Measurements from ENCODE around the gene SLC10A2. TPM values are rescaled to one million over a fixed set of nuclear protein-coding genes. Genes with fewer than 3 reads are reported as not detected.
"Not testable (repeated sequence)": the region's sequence is repeated elsewhere in the genome, so short reads cannot be mapped to it uniquely, and the experiment has no call there.

SLC10A2 gene
- not detected for total RNA-seq

DNA sequence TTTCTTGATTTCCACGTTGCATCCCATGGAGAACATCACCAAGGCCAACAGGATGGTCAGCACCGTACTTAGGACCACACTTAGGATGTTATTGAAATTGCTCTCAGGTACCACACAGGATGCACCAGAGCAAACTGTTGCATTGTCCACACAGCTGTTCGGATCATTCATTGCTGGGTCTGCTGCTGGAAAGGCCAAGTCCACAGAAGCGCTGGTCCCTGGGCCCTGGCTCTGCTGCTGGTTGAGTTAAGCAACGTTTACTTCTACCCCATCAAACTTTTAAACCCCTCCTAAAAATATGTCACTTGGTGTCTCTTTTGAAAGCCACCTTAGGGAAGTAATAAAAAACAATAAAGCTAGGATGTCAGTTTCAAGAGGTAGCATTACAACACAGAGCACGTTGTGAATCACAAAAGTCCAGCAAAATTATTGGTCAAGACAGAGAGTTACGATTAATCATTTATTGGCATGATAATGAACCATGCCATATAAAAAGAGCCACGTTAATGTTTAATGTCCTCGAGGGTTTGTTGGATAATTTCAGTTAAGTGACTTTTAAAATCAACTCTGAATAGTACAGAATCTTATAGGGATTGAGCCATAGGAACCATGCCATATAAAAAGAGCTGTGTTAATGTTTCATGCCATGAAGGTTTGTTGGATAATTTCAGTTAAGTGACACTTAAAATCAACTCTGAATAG is at the start of gene SLC10A2:
Gene SLC10A2, minus strand, starts transcription at position 339 of the 702 bp plus-strand sequence. Its CDS starts 168 bp downstream, at position 171.
- H3K27me3 ChIP-seq (ENCODE audit: insufficient read depth, low read length): no peaks in the 10 kb centered on the region

GRCh38 chr13:103107580-103107979 is 41.4 kb upstream of the SLC10A2 start:
- Histone ChIP-seq H3K4me3 (ENCODE audit: low read length) (no peak overlapping the region), H3K27me3 (ENCODE audit: insufficient read depth, low read length) (no peaks in the 10 kb centered on the region), H3K4me1 (ENCODE audit: insufficient read depth, low read length) (no peaks in the 10 kb centered on the region), H3K9me3 (ENCODE audit: low read depth, low read length) (no peaks in the 10 kb centered on the region)

More for the DNA sequence above, at the start of gene SLC10A2:
- no peaks in the 10 kb centered on the region for H3K9me3 ChIP-seq (ENCODE audit: low read depth, low read length)
- H3K4me3 ChIP-seq (ENCODE audit: low read length): no peak within 1 kb of the TSS
- no peaks in the 10 kb centered on the region for H3K4me1 ChIP-seq (ENCODE audit: insufficient read depth, low read length)

GRCh38 chr13:103104340-103104739 is 38.1 kb upstream of the SLC10A2 start:
- H3K27me3 ChIP-seq (ENCODE audit: insufficient read depth, low read length): no peaks in the 10 kb centered on the region
- no peaks in the 10 kb centered on the region for H3K9me3 ChIP-seq (ENCODE audit: low read depth, low read length)

GRCh38 chr13:103103456-103103855 is 37.2 kb upstream of the SLC10A2 start:
- not testable (repeated sequence) for H3K4me1 ChIP-seq (ENCODE audit: insufficient read depth, low read length); H3K9me3 ChIP-seq (ENCODE audit: low read depth, low read length); H3K27me3 ChIP-seq (ENCODE audit: insufficient read depth, low read length); H3K4me3 ChIP-seq (ENCODE audit: low read length)

More at GRCh38 chr13:103104340-103104739, 38.1 kb upstream of the SLC10A2 start:
- H3K4me3 ChIP-seq (ENCODE audit: low read length): no peak overlapping the region
- no peaks in the 10 kb centered on the region for H3K4me1 ChIP-seq (ENCODE audit: insufficient read depth, low read length)

- H3K9me3 ChIP-seq (ENCODE audit: low read depth, low read length): no peaks in the 10 kb centered on the region
- no peaks in the 10 kb centered on the region for H3K27me3 ChIP-seq (ENCODE audit: insufficient read depth, low read length)
- no peak overlapping the region for H3K4me3 ChIP-seq (ENCODE audit: low read length)
- H3K4me1 ChIP-seq (ENCODE audit: insufficient read depth, low read length): no peaks in the 10 kb centered on the region
These were observed 36.3 kb upstream of the SLC10A2 start for GRCh38 chr13:103102482-103102881.

GRCh38 chr13:103101901-103102300 is 35.7 kb upstream of the SLC10A2 start:
- Histone ChIP-seq H3K4me3 (ENCODE audit: low read length) (no peak overlapping the region), H3K9me3 (ENCODE audit: low read depth, low read length) (no peaks in the 10 kb centered on the region), H3K4me1 (ENCODE audit: insufficient read depth, low read length) (no peaks in the 10 kb centered on the region), H3K27me3 (ENCODE audit: insufficient read depth, low read length) (no peaks in the 10 kb centered on the region)

DNA sequence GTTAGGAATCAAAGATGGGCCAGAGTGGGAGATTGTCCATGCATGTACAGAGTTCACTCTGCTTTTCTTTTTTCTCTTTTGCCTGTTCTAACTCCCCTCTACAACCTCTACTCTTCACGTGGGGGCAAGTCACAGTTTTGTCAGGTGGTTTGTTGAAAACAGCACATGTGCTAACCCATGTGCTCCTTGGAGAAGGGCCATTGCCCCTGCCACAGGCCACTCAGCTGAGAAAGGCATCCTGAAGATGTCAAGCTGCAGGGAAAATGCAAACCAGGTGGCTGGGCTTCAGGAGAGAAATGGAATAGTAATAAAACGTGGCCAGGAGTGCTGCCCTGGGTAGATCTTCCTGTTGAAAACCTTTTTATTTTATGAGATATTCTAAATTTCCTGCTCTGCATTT is 35.3 kb upstream of the SLC10A2 start:
- H3K27me3 ChIP-seq (ENCODE audit: insufficient read depth, low read length): no peaks in the 10 kb centered on the region
- no peaks in the 10 kb centered on the region for H3K9me3 ChIP-seq (ENCODE audit: low read depth, low read length)
- H3K4me1 ChIP-seq (ENCODE audit: insufficient read depth, low read length): no peaks in the 10 kb centered on the region
- no peak overlapping the region for H3K4me3 ChIP-seq (ENCODE audit: low read length)

- H3K4me1 ChIP-seq (ENCODE audit: insufficient read depth, low read length): no peaks in the 10 kb centered on the region
- no peaks in the 10 kb centered on the region for H3K9me3 ChIP-seq (ENCODE audit: low read depth, low read length)
- no peak overlapping the region for H3K4me3 ChIP-seq (ENCODE audit: low read length)
- H3K27me3 ChIP-seq (ENCODE audit: insufficient read depth, low read length): no peaks in the 10 kb centered on the region
These were observed 34.6 kb upstream of the SLC10A2 start for GRCh38 chr13:103100830-103101229.

DNA sequence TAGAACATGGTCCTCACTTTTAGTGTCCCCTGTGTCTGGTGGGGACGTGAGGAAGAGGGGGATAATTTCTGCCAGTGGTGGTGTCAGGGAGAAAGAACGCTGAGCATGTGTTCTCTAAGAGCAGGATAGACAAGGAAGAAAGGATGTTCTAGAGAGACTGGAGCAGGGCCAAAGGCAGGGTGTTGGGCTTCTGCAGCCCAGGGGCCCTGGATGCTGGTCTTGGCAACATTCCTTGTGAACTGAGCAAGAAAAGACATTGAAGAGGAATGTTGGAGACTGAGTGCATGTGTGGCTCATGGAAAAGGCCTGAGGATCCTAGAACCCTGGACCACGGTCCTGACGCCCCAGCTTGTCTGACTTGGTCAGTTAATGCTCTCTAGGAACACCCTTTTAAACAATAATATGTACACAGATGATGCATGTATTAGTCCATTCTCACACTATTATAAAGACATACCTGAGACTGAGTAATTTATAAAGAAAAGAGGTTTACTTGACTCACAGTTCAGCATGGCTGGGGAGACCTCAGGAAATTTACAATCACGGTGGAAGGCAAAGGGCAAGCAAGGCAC is 33.6 kb upstream of the SLC10A2 start:
- no peaks in the 10 kb centered on the region for H3K27me3 ChIP-seq (ENCODE audit: insufficient read depth, low read length)
- H3K9me3 ChIP-seq (ENCODE audit: low read depth, low read length): no peaks in the 10 kb centered on the region
- no peak overlapping the region for H3K4me3 ChIP-seq (ENCODE audit: low read length)
- H3K4me1 ChIP-seq (ENCODE audit: insufficient read depth, low read length): no peaks in the 10 kb centered on the region

- peaks cover 7% of the 10 kb centered on the region for H3K9me3 ChIP-seq (ENCODE audit: low read depth, low read length)
These were observed 32.3 kb upstream of the SLC10A2 start for GRCh38 chr13:103098535-103098934.

GRCh38 chr13:103097366-103097928 is 31.2 kb upstream of the SLC10A2 start:
- no peaks in the 10 kb centered on the region for H3K4me1 ChIP-seq (ENCODE audit: insufficient read depth, low read length)

More at GRCh38 chr13:103098535-103098934, 32.3 kb upstream of the SLC10A2 start:
- Histone ChIP-seq H3K4me3 (ENCODE audit: low read length) (no peak overlapping the region), H3K27me3 (ENCODE audit: insufficient read depth, low read length) (no peaks in the 10 kb centered on the region), H3K4me1 (ENCODE audit: insufficient read depth, low read length) (no peaks in the 10 kb centered on the region)

GRCh38 chr13:103093649-103094048 is 27.4 kb upstream of the SLC10A2 start:
- H3K4me3 ChIP-seq (ENCODE audit: low read length); H3K9me3 ChIP-seq (ENCODE audit: low read depth, low read length); H3K4me1 ChIP-seq (ENCODE audit: insufficient read depth, low read length); H3K27me3 ChIP-seq (ENCODE audit: insufficient read depth, low read length): not testable (repeated sequence)

More at GRCh38 chr13:103097366-103097928, 31.2 kb upstream of the SLC10A2 start:
- Histone ChIP-seq H3K27me3 (ENCODE audit: insufficient read depth, low read length) (no peaks in the 10 kb centered on the region), H3K4me3 (ENCODE audit: low read length) (no peak overlapping the region), H3K9me3 (ENCODE audit: low read depth, low read length) (peaks cover 9% of the 10 kb centered on the region)

GRCh38 chr13:103087275-103087674 is 21.1 kb upstream of the SLC10A2 start:
- Histone ChIP-seq H3K27me3 (ENCODE audit: insufficient read depth, low read length) (no peaks in the 10 kb centered on the region), H3K9me3 (ENCODE audit: low read depth, low read length) (no peaks in the 10 kb centered on the region), H3K4me3 (ENCODE audit: low read length) (no peak overlapping the region), H3K4me1 (ENCODE audit: insufficient read depth, low read length) (no peaks in the 10 kb centered on the region)

GRCh38 chr13:103081435-103081834 is 15.2 kb upstream of the SLC10A2 start:
- Histone ChIP-seq H3K27me3 (ENCODE audit: insufficient read depth, low read length) (no peaks in the 10 kb centered on the region), H3K4me3 (ENCODE audit: low read length) (no peak overlapping the region), H3K4me1 (ENCODE audit: insufficient read depth, low read length) (peaks cover 4% of the 10 kb centered on the region), H3K9me3 (ENCODE audit: low read depth, low read length) (no peaks in the 10 kb centered on the region)

DNA sequence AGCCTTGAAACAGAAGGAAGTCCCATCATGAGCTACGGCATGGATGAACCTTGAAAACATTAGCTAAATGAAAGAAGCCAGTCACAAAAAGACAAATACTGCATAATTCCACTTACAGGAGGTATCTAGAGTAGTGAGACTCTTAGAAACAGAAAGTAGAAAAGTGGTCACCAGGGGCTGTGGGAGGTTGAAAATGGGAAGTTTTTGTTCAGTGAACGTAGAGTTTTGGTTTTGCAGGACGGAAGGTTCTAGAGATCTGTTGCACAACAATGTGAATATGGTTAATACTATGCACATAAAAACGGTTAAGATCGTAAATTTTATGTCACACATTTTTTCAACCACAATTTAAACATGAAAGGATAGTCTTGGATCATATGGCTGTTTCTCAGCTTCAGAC is 11.9 kb upstream of the SLC10A2 start:
- H3K27me3 ChIP-seq (ENCODE audit: insufficient read depth, low read length): no peaks in the 10 kb centered on the region
- no peak overlapping the region for H3K4me3 ChIP-seq (ENCODE audit: low read length)
- no peaks in the 10 kb centered on the region for H3K9me3 ChIP-seq (ENCODE audit: low read depth, low read length)
- peaks cover 4% of the 10 kb centered on the region for H3K4me1 ChIP-seq (ENCODE audit: insufficient read depth, low read length)
